NCI-H146 treated with DMSO at 0.1 percent for 48 hours (cell line): Measurements from ENCODE around the gene FADS3.

ENCODE experiments used
- DNase-seq: peaks from one replicate; lab custom pipeline; 2025; ENCODE audit not compliant: unreplicated experiment; lab: John Stamatoyannopoulos, UW

FADS3 gene

DNA sequence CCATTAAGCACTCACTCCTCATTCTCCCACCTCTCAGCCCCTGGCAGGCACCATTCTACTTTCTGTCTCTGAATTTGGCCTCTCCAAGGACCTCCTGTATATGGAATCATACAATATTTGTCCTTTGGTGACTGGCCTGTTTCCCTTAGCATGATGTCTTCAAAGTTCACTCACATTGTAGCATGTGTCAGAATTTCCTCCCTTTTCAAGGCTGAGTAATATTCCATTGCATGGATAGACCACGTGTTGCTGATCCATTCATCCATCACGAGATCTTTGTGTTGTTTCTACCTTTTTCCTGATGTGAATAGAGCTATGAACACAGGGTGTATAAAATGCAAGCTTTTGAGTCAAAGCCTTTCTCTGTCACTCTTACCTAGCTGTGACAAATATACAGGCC, 51.6 kb downstream of the FADS3 start:
- no peak for DNase-seq

DNA sequence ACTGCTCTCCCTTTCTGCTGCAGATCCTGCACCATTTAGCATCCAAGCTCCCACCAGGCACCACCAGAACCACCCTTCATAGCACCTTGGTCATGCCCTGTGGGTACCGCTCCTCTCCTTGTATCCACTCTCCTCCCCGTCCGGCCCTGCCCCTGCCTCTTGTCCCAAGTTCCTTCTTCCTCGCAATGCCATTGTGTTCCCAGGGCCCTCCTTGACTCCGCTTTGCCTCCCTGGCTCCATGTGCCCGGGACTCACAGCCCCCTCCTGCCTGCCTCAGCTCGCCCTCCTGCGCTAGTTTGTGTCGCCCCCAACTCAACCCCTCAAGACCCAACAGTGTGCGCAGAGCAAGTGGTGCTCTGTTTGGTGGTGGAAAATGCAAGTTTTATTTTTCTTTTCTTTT, 52.4 kb downstream of the FADS3 start:
- no peak for DNase-seq

DNA sequence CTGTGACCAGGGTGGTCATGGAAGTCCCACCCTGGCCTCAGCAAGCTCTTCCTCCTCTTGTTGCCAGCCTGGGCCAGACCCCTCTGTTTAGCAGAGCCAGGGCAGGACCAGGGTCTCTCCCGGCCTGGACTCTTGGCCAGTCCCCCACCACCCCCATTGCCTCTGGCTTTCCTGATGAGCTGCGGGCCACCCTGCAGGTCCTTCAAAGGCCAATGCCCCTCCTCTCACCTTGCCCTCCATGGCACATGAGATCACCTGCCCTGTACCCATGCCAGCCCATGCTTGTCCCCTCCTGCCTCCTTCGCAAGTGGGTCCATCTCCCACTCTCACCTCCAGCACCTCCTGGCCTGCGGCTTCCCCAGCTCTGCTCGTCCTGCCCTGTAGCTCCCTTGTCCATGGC, 52.8 kb downstream of the FADS3 start:
- DNase-seq: no peak

DNA sequence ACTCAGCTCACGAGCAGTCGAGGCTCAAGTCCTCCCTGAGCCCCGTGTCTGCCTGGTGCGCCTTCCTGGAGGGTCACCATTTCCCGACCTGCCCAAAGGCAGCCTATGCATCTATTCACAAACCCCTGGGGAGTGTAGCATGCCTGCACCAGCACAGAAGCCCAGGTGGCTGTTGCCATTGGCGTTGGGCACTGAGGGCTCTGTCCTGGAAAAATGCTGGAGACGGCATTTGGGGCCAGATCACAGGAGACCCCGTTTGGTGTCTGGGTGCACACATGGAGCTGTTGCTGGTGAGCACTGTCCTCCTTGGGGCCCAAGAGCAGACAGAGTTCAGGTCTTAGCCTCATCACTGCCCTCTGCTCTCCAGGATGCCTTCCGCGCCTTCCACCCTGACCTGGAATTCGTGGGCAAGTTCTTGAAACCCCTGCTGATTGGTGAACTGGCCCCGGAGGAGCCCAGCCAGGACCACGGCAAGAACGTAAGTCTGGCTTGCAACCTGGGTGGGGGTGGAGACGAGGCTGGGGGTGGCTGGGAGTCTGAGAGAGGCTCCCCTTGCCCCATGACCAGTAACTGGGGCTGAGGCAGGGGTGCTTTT, 53.8 kb downstream of the FADS3 start:
- DNase-seq: no peak

DNA sequence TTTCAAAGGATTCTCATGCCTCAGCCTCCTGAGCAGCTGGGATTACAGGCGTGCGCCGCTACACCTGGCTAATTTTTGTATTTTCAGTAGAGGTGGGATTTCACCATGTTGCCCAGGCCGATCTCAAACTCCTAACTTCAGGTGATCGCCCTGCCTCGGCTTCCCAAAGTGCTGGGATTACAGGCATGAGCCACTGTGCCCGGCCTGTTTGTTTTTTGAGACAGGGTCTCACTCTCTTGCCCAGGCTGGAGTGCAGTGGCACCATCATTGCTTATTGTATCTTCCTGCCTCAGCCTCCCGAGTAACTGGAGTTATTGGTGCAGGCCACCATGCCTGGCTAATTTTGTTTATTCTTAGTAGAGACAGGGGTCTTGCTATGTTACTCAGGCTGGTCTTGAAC, 55.2 kb downstream of the FADS3 start:
- no peak for DNase-seq

DNA sequence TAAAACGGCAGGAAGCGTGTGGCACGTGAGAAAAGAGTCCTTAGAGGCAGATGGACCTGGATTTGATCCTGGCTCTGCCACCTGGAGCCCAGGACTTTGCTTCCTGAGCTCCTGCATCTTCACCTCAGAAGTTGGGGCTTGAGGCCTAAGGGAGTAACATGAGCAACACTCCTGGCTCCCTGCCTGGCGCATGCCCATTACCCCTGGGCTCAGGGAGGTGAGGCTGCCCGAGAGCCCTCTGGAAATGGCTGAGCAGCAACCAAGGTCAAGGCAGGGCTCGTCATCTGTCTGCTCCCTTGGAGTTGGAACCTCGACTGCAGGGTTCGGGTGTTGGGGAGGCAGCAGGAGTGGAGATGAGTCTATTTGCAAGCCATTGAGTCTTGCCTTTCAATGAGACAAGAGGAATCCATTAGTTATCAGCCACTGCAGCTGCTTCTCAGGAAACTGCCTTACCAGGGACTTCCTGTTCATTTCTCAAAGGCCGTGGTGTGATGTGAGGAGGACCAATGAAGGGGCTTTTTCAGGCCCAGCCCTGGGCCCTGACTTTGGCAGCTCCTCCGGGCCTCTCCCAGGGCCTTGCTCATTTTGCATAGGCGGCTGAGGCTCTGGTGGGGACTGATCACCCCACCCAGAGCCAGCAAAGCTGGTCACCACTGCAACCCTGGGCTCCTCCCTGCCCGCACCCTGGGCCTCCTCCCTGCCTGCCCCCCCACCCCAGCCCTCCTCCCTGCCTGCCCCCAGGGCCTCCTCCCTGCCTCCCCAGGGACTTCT, 56.9 kb downstream of the FADS3 start:
- DNase-seq: peak; percentile 27

DNA sequence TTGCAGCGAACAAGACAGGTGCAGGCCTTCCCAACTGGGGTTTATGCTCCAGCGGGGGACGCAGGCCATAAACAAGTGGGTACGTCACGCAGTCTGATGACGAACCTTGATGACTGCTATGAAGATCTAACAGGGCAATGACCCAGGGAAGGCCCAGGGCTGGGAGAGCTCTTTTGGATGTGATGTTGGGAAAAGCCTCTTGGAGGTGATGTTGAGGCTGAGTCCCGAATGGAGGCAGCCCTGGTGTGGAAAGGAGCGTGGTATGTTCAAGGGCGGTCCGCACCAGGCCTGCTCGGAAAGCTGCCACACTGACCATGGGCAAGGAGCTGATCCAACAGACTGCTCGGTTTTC, 57.4 kb downstream of the FADS3 start:
- DNase-seq: no peak

DNA sequence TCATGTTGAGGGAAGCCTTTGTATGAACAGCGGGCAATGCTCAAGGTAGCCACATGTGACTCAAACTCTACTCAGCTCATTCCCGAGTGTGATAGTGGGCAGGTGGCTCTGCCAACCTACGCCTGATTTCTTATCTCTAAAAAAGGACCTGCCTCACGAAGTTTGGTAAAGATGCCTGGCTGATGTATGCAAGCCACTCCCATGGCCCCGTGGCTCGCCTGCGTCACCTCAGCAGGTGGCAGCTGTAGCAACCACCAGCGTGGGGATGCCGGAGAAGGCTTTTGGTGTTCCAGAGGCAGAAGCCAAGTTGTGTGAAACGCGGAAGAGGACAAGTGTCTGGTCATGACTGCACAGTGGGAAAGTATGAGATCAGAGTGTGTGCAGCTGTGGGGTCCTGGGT, 57.9 kb downstream of the FADS3 start:
- DNase-seq: no peak

DNA sequence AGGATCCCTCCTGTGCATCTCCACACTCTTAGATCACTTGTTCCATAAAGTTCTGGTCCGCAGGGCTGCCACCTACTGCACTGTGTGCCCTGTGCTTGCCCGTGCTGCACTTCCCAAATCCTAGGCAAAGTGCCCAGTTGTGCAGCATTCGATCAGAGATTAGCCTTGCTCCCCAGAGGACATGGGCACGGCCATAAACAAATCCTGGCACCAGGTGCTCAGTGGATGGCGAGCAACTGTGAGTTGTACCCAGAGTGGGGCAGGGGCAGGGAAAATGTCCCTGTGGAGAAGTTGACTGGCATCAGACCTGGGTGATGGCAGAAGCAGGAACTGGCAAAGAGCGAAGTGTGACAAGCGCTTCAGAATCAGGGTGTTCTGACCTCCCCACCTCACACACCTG, 58.6 kb downstream of the FADS3 start:
- DNase-seq: no peak

DNA sequence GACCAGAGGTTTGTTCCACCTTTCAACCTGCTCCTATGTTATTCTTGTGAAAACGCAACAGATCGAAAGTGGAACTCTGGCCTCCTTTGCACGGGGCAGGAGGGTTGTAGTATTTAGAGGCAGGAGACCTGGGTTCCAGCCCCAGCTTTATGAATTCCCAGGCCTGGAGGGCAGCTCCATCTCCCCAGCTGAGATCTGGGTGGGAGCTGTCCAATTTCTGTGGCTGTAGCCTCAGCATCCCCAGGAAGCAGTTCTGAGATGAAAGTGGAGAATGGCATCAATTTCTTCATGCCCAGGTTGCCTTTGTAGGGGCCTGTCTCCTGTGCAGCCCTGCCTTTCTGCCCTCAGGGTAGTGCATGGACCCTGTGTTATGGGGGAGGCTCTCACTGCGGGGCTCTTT, 59.1 kb downstream of the FADS3 start:
- DNase-seq: no peak

DNA sequence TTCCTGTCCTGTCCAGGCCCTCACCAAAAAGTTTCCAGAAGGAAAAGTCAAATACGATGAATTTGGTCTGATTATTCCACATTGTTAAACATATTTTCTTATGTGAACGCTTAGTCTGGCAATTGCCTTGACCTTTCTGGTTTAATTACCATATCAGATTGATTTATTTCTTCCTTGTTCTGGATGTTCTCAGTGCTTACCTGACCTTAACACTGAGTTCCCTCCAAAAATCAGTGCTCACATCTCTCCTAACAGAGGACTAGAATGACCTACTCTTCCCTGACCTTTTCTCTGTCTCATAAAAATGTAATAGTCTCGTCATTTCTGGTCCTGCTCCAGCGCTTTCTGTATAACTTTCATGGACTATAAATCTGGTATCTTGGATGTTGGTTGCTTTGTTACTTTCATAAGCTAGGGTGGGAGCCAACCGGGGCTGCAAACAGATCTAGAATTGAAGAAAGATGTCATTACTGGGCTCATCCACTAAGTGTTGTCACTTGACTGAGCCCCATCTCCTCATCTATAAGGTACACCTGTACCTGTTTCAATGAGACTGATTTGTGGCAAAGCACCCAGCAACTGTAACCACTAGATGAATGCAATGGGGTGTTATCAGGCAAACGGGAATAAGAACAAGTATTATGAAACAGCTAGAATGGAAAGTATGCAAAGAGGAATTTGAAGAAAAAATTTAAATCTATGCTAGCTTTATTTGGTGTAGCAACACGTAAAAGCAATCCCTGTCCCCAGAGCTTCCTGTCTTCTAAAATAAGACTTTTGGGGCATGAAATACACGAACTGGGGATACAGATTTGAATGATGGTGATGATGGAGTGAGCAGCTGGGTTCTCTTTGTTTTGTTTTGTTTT, 60.9 kb downstream of the FADS3 start:
- DNase-seq: no peak

DNA sequence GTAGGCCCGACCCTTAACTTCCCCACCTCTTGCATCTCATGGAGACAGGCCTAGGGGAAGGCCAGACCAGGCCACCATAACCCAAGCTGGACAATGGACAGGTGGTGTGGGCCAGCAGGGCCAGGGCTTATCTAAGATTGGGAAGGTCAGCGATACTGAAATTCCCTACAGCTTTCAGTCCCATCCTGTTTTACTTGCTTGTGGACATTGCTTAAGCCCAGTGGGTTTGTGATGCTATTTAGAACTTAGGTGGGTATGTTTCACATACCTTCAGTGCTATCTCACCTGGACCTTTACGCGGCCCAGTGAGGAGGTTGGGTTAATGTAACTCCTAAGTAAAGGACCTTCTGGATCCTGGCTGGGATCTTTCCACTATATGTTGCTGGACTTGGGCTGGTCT, 61.5 kb downstream of the FADS3 start:
- DNase-seq: no peak

DNA sequence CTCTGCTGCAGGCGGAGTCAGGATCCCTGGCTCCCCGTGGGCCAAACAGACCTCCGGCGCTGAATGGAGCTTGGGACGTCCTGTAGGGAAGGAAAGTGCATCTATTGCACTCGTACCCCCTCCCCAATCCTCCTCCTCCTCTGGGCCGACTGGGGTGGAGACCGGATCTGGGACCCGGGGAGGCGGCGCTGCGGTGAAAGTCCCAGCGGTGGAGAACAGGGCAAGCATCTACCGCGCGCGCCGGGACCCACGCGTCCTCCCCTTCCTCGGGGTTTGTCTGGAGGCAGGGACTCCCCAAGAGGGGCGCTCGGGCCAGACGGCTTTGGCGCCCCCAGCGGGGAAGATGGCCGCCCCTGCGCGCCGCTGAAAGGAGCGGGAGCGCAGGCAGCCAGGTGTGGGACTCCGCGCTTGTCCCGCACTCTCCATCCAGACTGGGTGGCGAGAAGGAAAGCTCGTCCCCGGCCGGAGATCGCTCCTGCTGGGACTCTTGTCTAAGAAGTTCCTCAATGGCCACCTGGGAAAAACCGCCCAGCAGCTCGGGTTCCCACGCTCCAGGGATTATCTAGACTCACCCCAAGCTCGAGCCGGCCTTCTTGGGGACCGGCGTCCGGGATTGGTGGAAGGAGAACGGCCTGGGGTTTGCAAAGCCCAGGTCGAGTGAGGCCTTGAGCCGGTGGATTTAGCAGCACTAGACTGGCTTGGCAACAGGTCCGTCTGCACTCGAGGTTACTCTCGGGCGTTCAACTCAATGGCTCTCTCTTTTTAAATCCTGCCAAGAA, 62.5 kb downstream of the FADS3 start:
- peak; percentile 35 for DNase-seq

DNA sequence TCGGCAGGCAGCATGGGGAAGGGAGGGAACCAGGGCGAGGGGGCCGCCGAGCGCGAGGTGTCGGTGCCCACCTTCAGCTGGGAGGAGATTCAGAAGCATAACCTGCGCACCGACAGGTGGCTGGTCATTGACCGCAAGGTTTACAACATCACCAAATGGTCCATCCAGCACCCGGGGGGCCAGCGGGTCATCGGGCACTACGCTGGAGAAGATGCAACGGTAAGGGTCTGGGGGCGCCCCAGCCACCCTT, 63.0 kb downstream of the FADS3 start:
- no peak for DNase-seq

DNA sequence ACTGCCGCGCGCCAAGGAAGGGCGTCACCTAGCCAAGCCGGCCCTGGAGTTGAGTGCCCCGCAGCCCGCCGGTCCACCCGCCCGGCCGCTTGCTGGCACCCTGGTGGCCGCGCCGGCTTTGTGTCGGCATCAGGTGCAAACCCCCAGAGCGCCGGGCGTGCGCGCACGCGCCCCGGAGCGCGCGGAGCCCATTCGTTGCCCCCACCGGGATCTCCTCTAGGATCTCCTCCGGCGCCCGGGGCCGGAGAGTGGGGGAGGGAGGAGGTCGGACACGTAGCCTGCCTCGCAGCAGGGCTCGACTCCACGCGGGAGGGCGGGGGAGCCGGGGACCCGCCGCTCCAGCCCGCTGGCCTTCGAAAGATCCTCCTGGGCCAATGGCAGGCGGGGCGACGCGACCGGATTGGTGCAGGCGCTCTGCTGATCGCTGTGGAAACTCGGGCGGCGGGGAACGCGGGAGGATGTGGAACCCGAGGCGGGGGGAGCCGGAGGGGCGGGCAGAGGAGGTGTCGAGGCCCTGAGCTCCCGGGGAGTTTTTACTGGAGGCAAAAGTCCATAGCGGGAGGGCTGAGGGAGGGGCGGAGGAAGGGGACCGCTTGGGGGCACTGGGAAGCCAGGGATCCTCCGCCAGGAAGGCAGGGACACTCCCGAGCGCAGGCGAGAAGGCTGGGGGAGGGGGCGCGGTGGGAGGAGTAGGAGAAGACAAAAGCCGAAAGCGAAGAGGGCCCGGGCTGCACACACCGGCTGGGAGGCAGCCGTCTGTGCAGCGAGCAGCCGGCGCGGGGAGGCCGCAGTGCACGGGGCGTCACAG, 63.6 kb downstream of the FADS3 start, which contains the start of gene FADS2:
FADS2 (plus strand) TSS at position 730 of the 808 bp plus-strand sequence. CDS start 91 bp downstream, outside the sequence.
- peak; percentile 98 for DNase-seq

DNA sequence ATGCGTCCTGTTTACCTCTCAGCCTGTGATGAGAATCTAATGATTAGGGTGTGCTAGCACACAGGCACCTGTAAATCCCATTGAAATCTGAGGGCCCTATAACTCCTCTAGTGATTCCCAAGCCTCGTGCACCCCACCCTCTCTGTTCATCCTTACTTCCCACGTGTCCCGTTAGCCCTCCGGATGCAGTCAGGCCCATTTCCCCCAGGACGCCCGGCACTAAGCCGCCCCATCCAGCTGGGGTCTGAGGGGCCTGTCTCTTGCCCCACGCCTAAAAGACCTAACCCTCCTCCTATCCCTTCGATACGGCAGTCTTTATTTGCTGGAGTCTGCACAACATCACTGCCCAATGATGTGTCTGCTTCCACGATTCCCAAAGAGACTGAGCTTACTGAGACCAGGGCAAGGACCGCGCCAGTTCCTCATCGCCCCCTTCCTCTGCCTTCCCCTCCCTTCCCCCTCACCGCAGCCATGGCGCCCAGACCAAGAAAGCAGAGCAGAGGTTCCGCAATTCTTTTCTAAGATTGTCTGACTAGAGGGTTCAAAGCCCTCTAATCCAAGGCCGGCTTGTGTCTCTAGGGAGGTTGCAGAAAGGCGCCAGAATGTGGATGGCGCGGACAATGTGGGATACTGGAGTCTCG, 64.3 kb downstream of the FADS3 start:
- peak; percentile 35 for DNase-seq
